SK-N-SH (cell line): ENCODE measurements around the gene HAGH.

Source experiments
- ELF1 ChIP-seq: IDR thresholded peaks from 2 replicates; pipeline ENCODE4 v1.4.0; 2012
- EZH2phosphoT487 ChIP-seq: fragments of 200-600 bp; sonication (generic); IDR thresholded peaks from 2 replicates; pipeline ENCODE4 v1.6.1; 2017; ENCODE audit warnings: low read depth, mixed run types, mild to moderate bottlenecking, antibody characterized with exemption, moderate library complexity, borderline replicate concordance
- FOSL2 ChIP-seq: IDR thresholded peaks from 2 replicates; pipeline ENCODE4 v1.4.0; 2012; ENCODE audit warnings: low read depth, mild to moderate bottlenecking, moderate library complexity, borderline replicate concordance
- FOXM1 ChIP-seq: IDR thresholded peaks from 2 replicates; pipeline ENCODE4 v1.4.0; 2012; ENCODE audit warnings: low read depth, mild to moderate bottlenecking
- POLR2AphosphoS5 ChIP-seq: IDR thresholded peaks from 2 replicates; pipeline ENCODE4 v1.6.1; 2012; ENCODE audit warnings: low read depth, low read length
- RCOR1 ChIP-seq: fragments of 150-350 bp; IDR thresholded peaks from 2 replicates; pipeline ENCODE4 v1.6.1; 2017; ENCODE audit warnings: antibody characterized with exemption, low read length
- RFX5 ChIP-seq: IDR thresholded peaks from 2 replicates; pipeline ENCODE4 v1.6.1; 2012; ENCODE audit warnings: mild to moderate bottlenecking, improper control_type of control experiment, low read length
- SMC3 ChIP-seq: IDR thresholded peaks from 2 replicates; pipeline ENCODE4 v1.6.1; 2012; ENCODE audit warnings: low read depth, low read length, improper control_type of control experiment
- TAF1 ChIP-seq: IDR thresholded peaks from 2 replicates; pipeline ENCODE4 v1.6.1; 2012; ENCODE audit warnings: low read depth, mild to moderate bottlenecking, low read length, moderate library complexity, borderline replicate concordance
- TEAD4 ChIP-seq: IDR thresholded peaks from 2 replicates; pipeline ENCODE4 v1.4.0; 2012; ENCODE audit warnings: mild to moderate bottlenecking, borderline replicate concordance; ENCODE audit not compliant: insufficient read depth
- TF ChIP-seq, protein P1 (sequence below): IDR thresholded peaks from 2 replicates; pipeline ENCODE4; 2012
- TF ChIP-seq, protein P2 (sequence below): fragments of 200-600 bp; sonication (generic); IDR thresholded peaks from 2 replicates; pipeline ENCODE4 v1.6.1; 2017; ENCODE audit warnings: antibody characterized with exemption, mild to moderate bottlenecking, moderate library complexity
- TF ChIP-seq, protein P3 (sequence below): IDR thresholded peaks from 2 replicates; pipeline ENCODE4 v1.4.0; 2012; ENCODE audit warnings: low read depth, borderline replicate concordance

DNA sequence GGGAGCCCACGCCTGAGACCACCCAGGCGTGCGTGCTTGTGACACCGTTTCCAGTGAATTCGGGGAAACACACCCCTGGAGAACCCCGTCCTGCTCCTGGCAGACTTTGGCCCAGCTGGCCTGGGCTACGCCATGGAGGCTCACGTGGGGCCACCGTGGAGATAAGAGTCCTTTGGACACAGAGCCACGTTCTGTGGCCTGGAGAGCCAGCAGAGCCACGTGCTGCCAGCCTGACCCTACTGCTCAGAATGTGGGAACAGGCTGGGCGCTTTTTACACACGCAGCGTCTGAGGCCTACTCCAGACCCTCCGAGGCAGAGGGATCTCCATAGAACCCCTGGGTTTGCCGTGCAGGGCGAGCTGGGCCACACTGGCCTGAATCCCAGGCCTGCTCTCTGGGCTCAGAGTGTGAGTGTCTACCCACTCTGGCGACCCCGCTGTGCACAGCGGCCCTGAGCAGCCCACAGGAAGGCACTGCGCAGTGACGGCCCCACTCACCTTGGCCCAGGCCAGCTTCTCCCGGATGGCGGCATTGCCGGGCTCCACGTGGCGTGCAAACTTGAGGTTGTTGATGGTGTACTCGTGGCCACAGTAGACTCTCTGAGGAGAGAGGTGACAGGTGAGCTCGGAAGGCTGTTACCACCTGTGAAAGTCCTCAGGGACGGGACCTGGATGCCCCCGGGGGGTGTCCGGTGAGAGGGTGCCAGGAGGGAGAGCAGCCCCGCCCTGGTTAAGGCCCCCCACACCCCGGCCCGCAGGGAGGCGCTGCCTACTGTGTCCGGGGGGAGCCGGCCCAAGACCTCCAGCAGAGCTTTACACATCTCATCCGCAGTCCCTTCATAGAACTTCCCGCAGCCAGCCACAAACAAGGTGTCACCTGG is 10.0 kb downstream of the HAGH start:
- TF ChIP-seq, protein P1, sequence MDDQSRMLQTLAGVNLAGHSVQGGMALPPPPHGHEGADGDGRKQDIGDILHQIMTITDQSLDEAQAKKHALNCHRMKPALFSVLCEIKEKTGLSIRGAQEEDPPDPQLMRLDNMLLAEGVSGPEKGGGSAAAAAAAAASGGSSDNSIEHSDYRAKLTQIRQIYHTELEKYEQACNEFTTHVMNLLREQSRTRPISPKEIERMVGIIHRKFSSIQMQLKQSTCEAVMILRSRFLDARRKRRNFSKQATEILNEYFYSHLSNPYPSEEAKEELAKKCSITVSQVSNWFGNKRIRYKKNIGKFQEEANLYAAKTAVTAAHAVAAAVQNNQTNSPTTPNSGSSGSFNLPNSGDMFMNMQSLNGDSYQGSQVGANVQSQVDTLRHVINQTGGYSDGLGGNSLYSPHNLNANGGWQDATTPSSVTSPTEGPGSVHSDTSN = no peak
- TF ChIP-seq, protein P2, sequence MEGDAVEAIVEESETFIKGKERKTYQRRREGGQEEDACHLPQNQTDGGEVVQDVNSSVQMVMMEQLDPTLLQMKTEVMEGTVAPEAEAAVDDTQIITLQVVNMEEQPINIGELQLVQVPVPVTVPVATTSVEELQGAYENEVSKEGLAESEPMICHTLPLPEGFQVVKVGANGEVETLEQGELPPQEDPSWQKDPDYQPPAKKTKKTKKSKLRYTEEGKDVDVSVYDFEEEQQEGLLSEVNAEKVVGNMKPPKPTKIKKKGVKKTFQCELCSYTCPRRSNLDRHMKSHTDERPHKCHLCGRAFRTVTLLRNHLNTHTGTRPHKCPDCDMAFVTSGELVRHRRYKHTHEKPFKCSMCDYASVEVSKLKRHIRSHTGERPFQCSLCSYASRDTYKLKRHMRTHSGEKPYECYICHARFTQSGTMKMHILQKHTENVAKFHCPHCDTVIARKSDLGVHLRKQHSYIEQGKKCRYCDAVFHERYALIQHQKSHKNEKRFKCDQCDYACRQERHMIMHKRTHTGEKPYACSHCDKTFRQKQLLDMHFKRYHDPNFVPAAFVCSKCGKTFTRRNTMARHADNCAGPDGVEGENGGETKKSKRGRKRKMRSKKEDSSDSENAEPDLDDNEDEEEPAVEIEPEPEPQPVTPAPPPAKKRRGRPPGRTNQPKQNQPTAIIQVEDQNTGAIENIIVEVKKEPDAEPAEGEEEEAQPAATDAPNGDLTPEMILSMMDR = no peak
- no peak for TF ChIP-seq TEAD4
- no peak for TF ChIP-seq EZH2phosphoT487
- TF ChIP-seq RCOR1 = no peak
- TF ChIP-seq RFX5 = no peak
- no peak for TF ChIP-seq FOSL2
- no peak for TF ChIP-seq SMC3
- no peak for TF ChIP-seq TAF1
- TF ChIP-seq, protein P3, sequence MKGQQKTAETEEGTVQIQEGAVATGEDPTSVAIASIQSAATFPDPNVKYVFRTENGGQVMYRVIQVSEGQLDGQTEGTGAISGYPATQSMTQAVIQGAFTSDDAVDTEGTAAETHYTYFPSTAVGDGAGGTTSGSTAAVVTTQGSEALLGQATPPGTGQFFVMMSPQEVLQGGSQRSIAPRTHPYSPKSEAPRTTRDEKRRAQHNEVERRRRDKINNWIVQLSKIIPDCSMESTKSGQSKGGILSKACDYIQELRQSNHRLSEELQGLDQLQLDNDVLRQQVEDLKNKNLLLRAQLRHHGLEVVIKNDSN = no peak
- no peak for TF ChIP-seq FOXM1
- TF ChIP-seq POLR2AphosphoS5 = no peak
- TF ChIP-seq ELF1 = no peak
